Suprapubic skin (tissue), 4 donors: Measurements from ENCODE around the gene TEF. TPM values are rescaled to one million over a fixed set of nuclear protein-coding genes. Genes with fewer than 3 reads are reported as not detected.

Source experiments
- DNase-seq, 2 donors: peaks; one replicate each; pipeline ENCODE4 v3.0.0-alpha.2; 2019; ENCODE audit warnings: low spot score in 2 of 2
- H3K27ac ChIP-seq: fragments of 200-600 bp; sonication (generic); one replicate; pipeline ENCODE4 v1.5.1; 2019
- H3K27me3 ChIP-seq: fragments of 200-600 bp; sonication (generic); one replicate; pipeline ENCODE4 v1.5.1; 2019
- H3K36me3 ChIP-seq: fragments of 200-600 bp; sonication (generic); one replicate; pipeline ENCODE4 v1.5.1; 2019
- H3K4me1 ChIP-seq: fragments of 200-600 bp; sonication (generic); one replicate; pipeline ENCODE4 v1.5.1; 2019
- H3K4me3 ChIP-seq: fragments of 200-600 bp; sonication (generic); one replicate; pipeline ENCODE4 v1.5.1; 2019; ENCODE audit warnings: mild to moderate bottlenecking
- H3K9me3 ChIP-seq: fragments of 200-600 bp; sonication (generic); one replicate; pipeline ENCODE4 v1.5.1; 2019
- CTCF ChIP-seq, 2 donors: fragments of 200-600 bp in 1 of 2; fragments of 450-650 bp in 1 of 2; sonication (generic) in 1 of 2; IDR thresholded peaks; one replicate each; pipeline ENCODE4 v1.5.1; 2016 to 2019; ENCODE audit warnings: antibody characterized with exemption in 2 of 2, mild to moderate bottlenecking in 1 of 2, moderate library complexity in 1 of 2
- EP300 ChIP-seq: sonication (generic); formaldehyde crosslinking; IDR thresholded peaks from one replicate; pipeline ENCODE4 v1.6.1; 2017; ENCODE audit warnings: antibody characterized with exemption
- POLR2A ChIP-seq, 2 donors: fragments of 450-650 bp; IDR thresholded peaks; one replicate each; pipeline ENCODE4 v1.6.1; 2017; ENCODE audit warnings: antibody characterized with exemption in 2 of 2, mild to moderate bottlenecking in 2 of 2, moderate library complexity in 2 of 2
- POLR2AphosphoS5 ChIP-seq, 3 donors: sonication (generic); formaldehyde crosslinking; IDR thresholded peaks; one replicate each; pipeline ENCODE4 v1.6.1; 2017; ENCODE audit warnings: antibody characterized with exemption in 3 of 3
- WGBS: methylation state at CpG from one replicate; pipeline ENCODE4 v1.1.5; 2018; 5-methylcytosine and 5-hydroxymethylcytosine counted together
- total RNA-seq, 4 donors: library from RNA; depleted of rRNA; stranded (reverse); fragments of >200 nt; gene quantifications; one replicate each; pipeline ENCODE4 v1.1.0, GENCODE V29; 2016

TEF gene
- total RNA-seq, 4 donors from 2014 or later, result 36.1 to 87.4 (median 46.8) TPM

DNA sequence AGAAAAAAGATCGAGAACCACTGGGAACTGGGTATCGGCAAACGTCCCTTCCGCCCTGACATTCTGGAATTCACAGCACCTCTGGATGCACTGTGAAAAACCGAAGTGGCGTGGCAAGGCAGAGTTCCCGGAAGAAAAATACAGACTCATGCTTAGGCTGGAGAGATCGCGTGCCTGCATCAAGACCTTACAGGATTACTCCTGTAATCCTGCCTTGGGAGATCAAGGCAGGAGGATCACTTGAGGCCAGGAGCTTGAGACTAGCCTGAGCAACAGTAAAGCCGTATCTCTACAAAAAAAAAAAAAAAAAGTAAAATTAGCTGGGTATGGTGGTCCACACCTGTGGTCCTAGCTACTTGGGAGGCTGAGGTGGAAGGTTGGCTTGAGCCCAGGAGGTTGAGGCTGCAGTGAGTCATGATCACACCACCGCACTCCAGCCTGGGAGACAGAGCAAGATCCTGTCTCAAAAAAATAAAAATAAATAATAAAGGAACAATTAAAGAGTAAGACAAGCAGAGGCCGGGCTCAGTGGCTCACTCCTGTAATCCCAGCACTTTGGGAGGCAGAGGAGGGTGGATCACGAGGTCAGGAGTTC, 19.9 kb upstream of the TEF start:
- H3K4me1 ChIP-seq, result peaks cover 17% of the 10 kb centered on the region
- no peaks in the 10 kb centered on the region for H3K9me3 ChIP-seq
- H3K27ac ChIP-seq, result no peak overlapping the region
- TF ChIP-seq CTCF (IDR thresholded peaks at IDR 0.05) (no peak), EP300 (no peak), POLR2A (IDR thresholded peaks at IDR 0.05) (no peak), POLR2AphosphoS5 (IDR thresholded peaks at IDR 0.05) (no peak)
- H3K4me3 ChIP-seq, result no peak overlapping the region
- H3K27me3 ChIP-seq, result no peaks in the 10 kb centered on the region
- no peak for DNase-seq
- WGBS, result 92% methylated on average over 13 of the region's 13 CpGs
- H3K36me3 ChIP-seq, result peaks cover 16% of the 10 kb centered on the region

DNA sequence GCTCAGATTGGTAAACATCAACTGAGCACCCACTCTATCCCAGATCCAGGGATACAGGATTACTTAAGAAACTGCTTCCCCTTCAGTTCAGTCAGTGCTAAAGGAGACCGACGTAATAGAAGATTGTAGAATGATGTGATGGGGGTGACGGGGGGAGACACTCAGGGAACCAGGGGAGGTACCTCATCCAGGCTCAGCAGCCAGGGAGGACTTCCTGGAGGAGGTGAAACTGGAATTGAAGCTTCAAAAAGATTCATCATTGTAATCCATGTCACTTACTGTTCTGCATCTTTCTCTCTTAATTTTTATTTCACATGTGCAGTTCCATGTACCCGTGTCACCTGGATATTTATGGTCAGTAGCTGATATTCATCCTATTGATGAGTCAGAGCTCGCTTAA, 19.1 kb upstream of the TEF start:
- Histone ChIP-seq H3K4me3 (no peak overlapping the region), H3K4me1 (peaks cover 25% of the 10 kb centered on the region), H3K9me3 (no peaks in the 10 kb centered on the region), H3K27ac (no peak overlapping the region), H3K36me3 (peaks cover 8% of the 10 kb centered on the region), H3K27me3 (no peaks in the 10 kb centered on the region)
- no peak for DNase-seq
- TF ChIP-seq CTCF (IDR thresholded peaks at IDR 0.05) (no peak), POLR2AphosphoS5 (IDR thresholded peaks at IDR 0.05) (no peak), POLR2A (IDR thresholded peaks at IDR 0.05) (no peak), EP300 (no peak)
- WGBS, result 89% methylated on average over 5 of the region's 5 CpGs

DNA sequence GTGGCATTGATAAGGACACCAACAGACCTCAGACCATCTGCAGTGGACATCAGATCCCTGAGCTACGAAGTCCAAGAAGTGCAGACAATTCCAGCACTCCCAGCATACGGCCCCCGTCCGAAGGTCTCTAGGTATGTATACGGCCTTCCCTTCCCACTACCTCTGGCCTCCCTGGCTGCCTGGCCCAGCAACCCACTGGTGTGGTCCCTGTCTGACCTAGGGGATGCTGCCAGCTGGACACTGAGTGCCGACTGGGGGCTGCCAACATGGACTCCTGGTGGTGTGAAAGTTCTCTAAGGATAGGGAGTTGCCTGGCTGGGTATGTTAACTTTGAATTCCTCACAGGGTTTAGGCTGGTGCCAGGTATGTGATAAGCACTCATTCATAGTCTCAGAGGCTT, 17.5 kb upstream of the TEF start:
- Histone ChIP-seq H3K27ac (no peak overlapping the region), H3K36me3 (no peaks in the 10 kb centered on the region), H3K4me1 (peaks cover 41% of the 10 kb centered on the region), H3K27me3 (no peaks in the 10 kb centered on the region), H3K4me3 (no peak overlapping the region), H3K9me3 (no peaks in the 10 kb centered on the region)
- DNase-seq, result peak in 1 of 2 donors; percentile 63
- no peak for TF ChIP-seq CTCF (IDR thresholded peaks at IDR 0.05)
- TF ChIP-seq POLR2AphosphoS5 (IDR thresholded peaks at IDR 0.05), result no peak
- TF ChIP-seq POLR2A (IDR thresholded peaks at IDR 0.05), result no peak
- no peak for TF ChIP-seq EP300
- WGBS, result 90% methylated on average over 5 of the region's 6 CpGs

DNA sequence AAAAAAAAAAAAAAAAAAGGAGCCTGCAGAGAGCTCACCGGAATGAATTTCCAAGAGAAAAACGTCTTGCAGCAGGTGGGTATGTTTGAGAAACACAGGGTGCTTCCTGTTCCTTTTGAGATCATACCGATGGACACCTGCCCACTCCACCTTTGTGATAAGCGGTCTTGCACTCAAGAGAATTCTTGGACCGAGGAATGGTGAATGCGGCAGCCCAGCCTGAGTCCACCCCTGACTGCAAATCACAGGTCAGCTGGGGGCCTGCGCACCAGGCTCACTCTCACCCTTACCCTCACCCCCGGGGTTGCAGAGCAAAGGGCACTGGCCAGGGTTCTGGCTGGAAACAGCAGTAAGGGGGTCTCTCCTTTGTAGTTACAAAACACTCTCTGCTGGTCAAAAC, 16.8 kb upstream of the TEF start:
- 76% methylated on average over 8 of the region's 8 CpGs for WGBS
- TF ChIP-seq POLR2A (IDR thresholded peaks at IDR 0.05) (no peak), CTCF (IDR thresholded peaks at IDR 0.05) (no peak), POLR2AphosphoS5 (IDR thresholded peaks at IDR 0.05) (no peak), EP300 (no peak)
- Histone ChIP-seq H3K27ac (no peak overlapping the region), H3K9me3 (no peaks in the 10 kb centered on the region), H3K4me1 (peaks cover 48% of the 10 kb centered on the region), H3K36me3 (no peaks in the 10 kb centered on the region), H3K4me3 (no peak overlapping the region), H3K27me3 (no peaks in the 10 kb centered on the region)
- no peak for DNase-seq

DNA sequence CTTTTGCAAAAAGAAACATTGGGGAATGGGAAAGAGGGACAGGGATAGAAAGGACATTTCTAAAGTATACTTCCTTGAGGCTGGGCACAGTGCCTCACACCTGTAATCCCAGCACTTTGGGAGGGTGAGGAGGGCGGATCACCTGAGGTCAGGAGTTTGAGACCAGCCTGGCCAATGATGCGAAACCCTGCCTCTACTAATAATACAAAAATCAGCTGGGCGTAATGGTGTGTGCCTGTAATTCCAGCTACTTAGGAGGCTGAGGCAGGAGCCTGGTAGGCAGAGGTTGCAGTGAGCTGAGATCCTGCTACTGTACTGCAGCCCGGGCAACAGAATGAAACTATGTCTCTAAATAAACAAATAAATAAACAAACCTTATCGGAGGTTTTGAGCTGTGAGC, 16.3 kb upstream of the TEF start:
- Histone ChIP-seq H3K9me3 (no peaks in the 10 kb centered on the region), H3K4me1 (peaks cover 53% of the 10 kb centered on the region), H3K36me3 (no peaks in the 10 kb centered on the region), H3K4me3 (no peak overlapping the region), H3K27ac (no peak overlapping the region), H3K27me3 (no peaks in the 10 kb centered on the region)
- no peak for TF ChIP-seq POLR2A (IDR thresholded peaks at IDR 0.05)
- TF ChIP-seq POLR2AphosphoS5 (IDR thresholded peaks at IDR 0.05), result no peak
- no peak for TF ChIP-seq EP300
- no peak for TF ChIP-seq CTCF (IDR thresholded peaks at IDR 0.05)
- WGBS, result 60% methylated on average over 5 of the region's 5 CpGs
- no peak for DNase-seq
